Fibroblast of skin of left biceps (primary cell): ENCODE measurements around the gene ADRA2B.
"Not testable (repeated sequence)": the region's sequence is repeated elsewhere in the genome, so short reads cannot be mapped to it uniquely, and the experiment has no call there.

Experiments used
- DNase-seq, 2 experiments: peaks; one replicate each; pipeline ENCODE4 v3.0.0-alpha.2; 2013; ENCODE audit warnings: low read depth in 2 of 2

ADRA2B gene

DNA sequence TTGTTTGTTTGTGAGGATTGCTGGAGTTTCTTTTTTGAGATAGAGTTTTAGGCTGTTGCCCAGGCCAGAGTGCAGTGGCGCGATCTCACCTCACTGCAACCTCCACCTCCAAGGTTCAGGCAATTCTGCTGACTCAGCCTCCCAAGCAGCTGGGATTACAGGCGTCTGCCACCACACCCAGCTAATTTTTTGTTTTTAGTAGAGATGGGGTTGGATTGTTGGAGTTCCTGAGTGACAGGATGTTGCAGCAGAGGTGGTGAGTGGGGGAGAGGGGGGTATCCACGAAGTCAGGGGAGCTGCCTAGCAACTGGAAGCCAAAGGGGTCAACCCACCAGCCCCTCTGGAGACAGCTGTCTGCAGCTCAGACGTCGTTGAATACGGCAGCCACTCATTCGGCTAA, 46.5 kb downstream of the ADRA2B start:
- not testable (repeated sequence) for DNase-seq

DNA sequence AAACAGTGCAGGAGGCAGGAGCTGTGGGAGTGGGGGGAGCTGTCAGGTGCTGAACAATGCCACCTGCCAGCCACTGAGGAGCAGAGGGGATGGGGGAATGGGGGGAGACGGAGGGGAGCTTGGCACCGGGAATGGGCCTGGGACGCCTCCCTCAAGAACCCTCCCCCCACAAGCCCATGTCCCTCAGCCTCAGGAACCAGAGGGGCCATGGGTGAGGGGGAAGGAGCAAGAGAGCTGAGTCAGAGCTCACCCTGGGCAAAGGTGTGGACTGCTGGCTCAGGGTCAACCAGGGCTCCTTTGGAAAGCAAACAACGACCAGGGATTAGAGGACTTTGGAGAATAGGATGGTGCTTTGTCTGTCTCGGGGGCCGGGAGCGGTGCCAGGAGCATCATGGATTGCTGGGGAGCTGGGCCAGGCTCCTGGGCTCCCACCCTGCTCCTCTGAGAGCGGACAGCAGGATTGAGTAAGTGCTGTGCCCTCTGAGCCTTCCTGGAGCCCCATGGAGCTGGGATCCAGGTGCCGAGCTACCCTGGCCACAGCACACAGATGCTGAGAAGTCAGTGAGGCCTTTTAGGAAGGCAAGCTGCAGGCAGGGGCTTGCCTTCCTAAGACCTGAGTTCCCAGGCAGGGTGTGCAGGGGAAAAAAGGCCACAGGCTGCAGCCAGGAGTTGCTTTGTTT, 48.3 kb downstream of the ADRA2B start:
- not testable (repeated sequence) for DNase-seq

DNA sequence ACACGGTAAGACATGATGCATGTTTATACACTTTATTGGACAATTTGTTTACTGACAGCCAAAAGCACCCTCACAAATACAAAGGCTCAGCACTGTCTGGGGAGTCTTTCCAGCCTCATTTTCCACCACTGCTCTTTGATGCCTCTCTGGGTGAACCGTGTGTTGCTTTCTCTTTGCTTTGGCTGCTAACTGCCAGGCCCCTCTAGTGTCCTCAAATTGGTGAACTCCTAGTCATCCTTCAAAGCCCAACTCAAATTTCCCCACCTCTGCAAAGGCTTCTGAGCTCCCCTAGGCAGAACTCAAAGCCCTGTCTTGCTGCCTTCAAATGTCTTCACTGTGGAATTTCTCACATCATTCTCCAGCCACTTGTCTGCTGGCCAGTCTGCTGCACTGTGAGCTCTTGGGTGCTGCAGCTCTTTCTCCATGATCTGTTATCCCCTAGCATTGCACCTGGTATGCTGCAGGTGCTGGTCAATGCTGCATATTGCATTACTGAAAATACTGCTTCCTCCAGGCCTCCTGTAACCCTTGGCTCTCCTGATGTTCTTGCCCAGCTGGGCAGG, 49.2 kb downstream of the ADRA2B start:
- not testable (repeated sequence) for DNase-seq

DNA sequence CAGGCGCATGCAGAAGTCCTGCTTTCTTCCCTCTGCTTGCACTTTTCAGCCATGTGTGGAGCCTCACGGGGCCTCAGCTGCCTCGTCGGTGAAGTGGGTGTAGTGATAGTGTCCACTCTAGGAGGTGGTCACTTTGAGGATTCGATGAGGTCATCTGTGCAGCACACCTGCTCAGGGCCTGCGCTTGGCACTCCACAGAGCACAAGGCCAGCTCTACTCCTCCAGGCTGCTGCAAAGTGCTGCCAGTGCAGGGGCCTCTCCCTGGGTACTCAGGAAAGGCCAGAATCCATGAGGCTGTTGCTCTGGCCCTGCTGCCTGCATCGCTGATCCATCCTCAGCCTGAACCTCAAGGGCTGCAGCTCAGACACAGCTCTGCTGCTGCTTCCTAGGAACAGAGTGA, 49.9 kb downstream of the ADRA2B start:
- not testable (repeated sequence) for DNase-seq

DNA sequence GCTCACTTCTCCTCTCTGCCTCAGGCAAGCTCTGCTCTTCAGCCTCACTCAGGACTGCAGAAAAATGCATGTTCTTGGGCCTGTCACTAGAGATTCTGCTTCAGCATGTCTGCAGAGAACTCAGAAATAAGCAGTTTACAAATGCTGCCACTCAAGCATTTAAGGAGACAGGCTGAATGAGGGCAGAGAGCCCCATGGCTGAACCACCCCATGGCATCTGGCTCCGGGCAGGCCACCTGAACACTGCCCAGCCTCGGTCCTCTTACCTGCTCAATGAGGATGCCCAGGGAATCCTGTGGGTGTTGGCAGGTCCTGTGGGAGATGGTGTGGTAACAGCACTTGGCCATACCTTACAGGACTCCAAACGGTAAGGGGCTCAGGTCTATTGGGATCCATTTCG, 50.4 kb downstream of the ADRA2B start:
- DNase-seq: not testable (repeated sequence)

DNA sequence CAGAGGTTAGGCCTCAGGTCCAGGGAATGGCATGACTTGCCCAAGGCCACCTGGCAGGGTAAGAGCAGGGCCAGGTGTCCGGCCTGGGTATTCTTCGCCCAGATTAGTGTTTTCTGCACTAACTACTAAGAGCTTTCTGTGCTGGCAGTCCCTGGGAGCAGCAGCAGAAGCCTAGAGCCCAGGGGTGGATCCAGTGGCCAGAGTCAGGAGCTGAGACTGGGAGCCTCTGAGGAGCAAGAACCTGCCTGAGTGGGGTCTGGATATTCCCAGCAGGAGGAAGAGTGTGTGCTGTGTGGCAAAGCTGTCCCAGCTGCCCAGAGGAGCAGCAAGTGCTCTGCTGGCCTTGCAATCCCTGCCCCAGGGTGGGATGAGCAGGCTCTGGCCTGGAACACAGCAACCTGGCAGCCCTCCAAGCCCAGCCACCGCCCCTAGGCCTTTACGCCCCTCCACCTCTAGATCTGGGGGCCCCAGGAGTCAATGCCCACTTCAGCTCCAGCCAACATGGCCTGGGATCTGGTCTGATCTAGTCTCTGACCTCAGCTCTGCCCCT, 50.9 kb downstream of the ADRA2B start:
- DNase-seq: no peak

DNA sequence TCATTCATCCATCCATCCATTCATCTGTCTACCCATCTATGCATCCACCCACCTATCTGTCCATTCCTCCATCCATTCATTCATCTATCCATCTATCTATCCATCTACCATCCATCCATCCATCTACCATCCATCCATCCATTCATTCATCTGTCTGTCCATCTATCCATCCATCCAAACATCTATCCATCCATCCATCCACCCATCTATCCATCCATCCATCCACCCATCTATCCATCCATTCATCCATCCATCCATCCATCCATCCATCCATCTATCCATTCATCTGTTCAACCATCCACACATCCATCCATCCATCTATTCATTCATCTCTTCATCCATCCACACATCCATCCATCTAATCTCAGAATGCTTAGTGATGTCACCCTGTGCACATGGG, 51.6 kb downstream of the ADRA2B start:
- DNase-seq: not testable (repeated sequence)

DNA sequence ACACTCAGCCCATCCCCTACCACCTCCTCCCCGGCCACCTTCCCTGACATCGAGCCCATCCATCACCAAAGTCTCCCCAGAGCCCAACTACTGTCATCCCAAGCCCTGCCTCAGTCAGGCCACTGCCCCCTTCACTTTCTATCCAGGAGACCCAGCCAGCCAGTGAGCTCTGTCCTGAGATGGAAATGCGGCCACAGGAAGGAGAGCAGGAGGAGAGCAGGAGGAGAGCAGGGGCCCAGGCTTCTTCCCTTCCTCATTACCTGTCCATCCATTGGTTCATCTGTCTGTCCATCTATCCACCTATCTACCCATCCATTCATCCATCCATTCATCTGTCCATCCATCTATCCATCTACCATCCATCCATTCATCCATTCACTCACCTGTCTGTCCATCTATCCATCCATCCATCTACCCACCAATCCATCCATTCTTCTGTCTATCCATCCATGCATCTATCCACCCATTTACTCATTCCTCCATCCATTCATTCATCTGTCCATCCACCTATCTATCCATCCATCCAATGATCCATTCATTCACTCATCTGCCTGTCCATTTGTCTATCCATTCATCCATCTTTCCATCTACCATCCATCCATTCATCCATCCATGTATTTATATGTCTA, 52.2 kb downstream of the ADRA2B start:
- not testable (repeated sequence) for DNase-seq

DNA sequence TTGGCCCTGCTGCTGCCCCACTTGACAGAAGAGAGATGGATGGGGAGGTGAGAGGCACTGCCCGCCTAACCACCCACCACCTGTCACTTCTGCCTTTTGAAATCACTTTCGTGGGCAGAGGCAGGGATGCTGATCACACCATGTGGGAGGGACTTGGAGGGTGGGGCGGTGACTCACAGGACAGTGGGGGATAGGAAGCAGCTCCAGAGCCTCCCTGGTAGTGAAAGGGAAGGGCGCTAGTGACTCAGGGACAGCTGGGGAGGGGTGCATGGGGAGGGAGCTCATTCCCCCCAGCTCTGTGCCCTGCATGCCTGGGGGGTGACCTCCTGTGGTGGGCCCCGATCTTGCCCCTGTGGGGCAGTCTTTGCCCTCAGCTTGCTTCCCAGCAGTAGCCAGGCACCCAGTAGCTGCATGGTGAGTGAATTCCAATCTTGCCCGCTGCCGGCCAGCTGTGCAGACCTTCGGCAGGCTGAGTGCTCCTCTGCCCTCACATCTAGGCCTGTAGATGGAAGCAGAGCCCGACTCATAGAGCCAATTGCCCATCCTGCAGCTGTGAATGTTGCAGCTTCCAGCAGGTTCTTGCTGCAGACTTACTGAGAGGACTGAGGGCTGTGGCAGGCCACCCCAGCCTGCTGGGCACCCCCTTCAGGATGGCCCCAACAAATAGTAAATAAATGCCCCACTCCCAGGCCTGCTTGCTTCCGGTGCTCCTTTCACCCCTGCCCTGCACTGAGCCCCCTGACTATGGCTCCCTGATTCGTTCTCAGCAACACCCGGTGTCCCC, 53.1 kb downstream of the ADRA2B start:
- DNase-seq: peak; percentile 5 to 8
